CD4-positive, alpha-beta T cell treated with Interleukin-6 at 100 ng/mL for 8 hours (primary cell): ENCODE data around the gene SMARCC2.
"Not testable (repeated sequence)": the region's sequence is repeated elsewhere in the genome, so short reads cannot be mapped to it uniquely, and the experiment has no call there.

ENCODE experiments used
- DNase-seq: peaks from one replicate; pipeline ENCODE4 v3.0.0-alpha.2; 2020; ENCODE audit warnings: mixed read lengths, low spot score

SMARCC2 gene

GRCh38 chr12:56208006-56208405 is 18.7 kb upstream of the SMARCC2 start:
- DNase-seq, result no peak

GRCh38 chr12:56206452-56207166 is 17.3 kb upstream of the SMARCC2 start:
- peak; percentile 17 for DNase-seq

- no peak for DNase-seq
These were observed 16.2 kb upstream of the SMARCC2 start for GRCh38 chr12:56205445-56205844.

- no peak for DNase-seq
These were observed 15.0 kb upstream of the SMARCC2 start for GRCh38 chr12:56204275-56204674.

- DNase-seq, result no peak
These were observed 13.6 kb upstream of the SMARCC2 start for GRCh38 chr12:56202838-56203237.

- DNase-seq, result no peak
These were observed 13.1 kb upstream of the SMARCC2 start for GRCh38 chr12:56202366-56202765.

GRCh38 chr12:56198836-56199235 is 9.6 kb upstream of the SMARCC2 start:
- DNase-seq, result no peak

GRCh38 chr12:56197921-56198635 is 8.8 kb upstream of the SMARCC2 start:
- DNase-seq, result no peak

GRCh38 chr12:56196818-56197550 is 7.7 kb upstream of the SMARCC2 start:
- DNase-seq, result not testable (repeated sequence)

- peak; percentile 82 for DNase-seq
These were observed 3.8 kb upstream of the SMARCC2 start for GRCh38 chr12:56193025-56193578.

GRCh38 chr12:56192582-56192981 is 3.3 kb upstream of the SMARCC2 start:
- DNase-seq, result no peak

- DNase-seq, result no peak
These were observed 1.4 kb upstream of the SMARCC2 start for GRCh38 chr12:56190695-56191155.

- peak; percentile 58 for DNase-seq
These were observed 823 bp upstream of the SMARCC2 start for GRCh38 chr12:56189918-56190694.

GRCh38 chr12:56188778-56189098 is 545 bp downstream of the SMARCC2 start:
- DNase-seq, result peak; percentile 3

GRCh38 chr12:56188131-56188777 is 1.0 kb downstream of the SMARCC2 start:
- no peak for DNase-seq

GRCh38 chr12:56186957-56187356 is 2.3 kb downstream of the SMARCC2 start:
- no peak for DNase-seq

- DNase-seq, result no peak
These were observed 10.9 kb downstream of the SMARCC2 start for GRCh38 chr12:56178347-56178746.

- no peak for DNase-seq
These were observed 16.4 kb downstream of the SMARCC2 start for GRCh38 chr12:56172839-56173238.

GRCh38 chr12:56169229-56169759 is 20.0 kb downstream of the SMARCC2 start:
- no peak for DNase-seq

GRCh38 chr12:56165369-56165768 is 23.9 kb downstream of the SMARCC2 start:
- DNase-seq, result no peak

- no peak for DNase-seq
These were observed 24.9 kb downstream of the SMARCC2 start for GRCh38 chr12:56164345-56164729.
